ENCODE measurements around the gene KCTD16. TPM values are rescaled to one million over a fixed set of nuclear protein-coding genes. Genes with fewer than 3 reads are reported as not detected.

Gene KCTD16
- total RNA-seq, 1 donor from 2014 or later, result 0.37 TPM

GRCh38 chr5:144134194-144134826, 36.4 kb upstream of the KCTD16 start:
- no peak overlapping the region for H3K27ac Mint-ChIP-seq (ENCODE audit: unreplicated experiment)
- DNase-seq (ENCODE audit: low read depth, low spot score), result no peak
- H3K4me1 Mint-ChIP-seq, result no peaks in the 10 kb centered on the region
- H3K4me3 Mint-ChIP-seq, result no peak overlapping the region
- no peaks in the 10 kb centered on the region for H3K9me3 Mint-ChIP-seq
- no peaks in the 10 kb centered on the region for H3K36me3 Mint-ChIP-seq (ENCODE audit: low read depth)
- H3K27me3 Mint-ChIP-seq (ENCODE audit: low read depth), result no peaks in the 10 kb centered on the region
- no peak for TF ChIP-seq CTCF (conservative IDR thresholded peaks at IDR 0.05)

GRCh38 chr5:144135113-144135762, 35.4 kb upstream of the KCTD16 start:
- no peaks in the 10 kb centered on the region for H3K27me3 Mint-ChIP-seq (ENCODE audit: low read depth)

GRCh38 chr5:144139586-144139985, 31.1 kb upstream of the KCTD16 start:
- peaks cover 3% of the 10 kb centered on the region for H3K4me1 Mint-ChIP-seq
- DNase-seq (ENCODE audit: low read depth, low spot score), result no peak
- H3K4me3 Mint-ChIP-seq, result no peak overlapping the region
- H3K27me3 Mint-ChIP-seq (ENCODE audit: low read depth), result no peaks in the 10 kb centered on the region
- no peaks in the 10 kb centered on the region for H3K9me3 Mint-ChIP-seq
- H3K27ac Mint-ChIP-seq (ENCODE audit: unreplicated experiment), result no peak overlapping the region
- no peak for TF ChIP-seq CTCF (conservative IDR thresholded peaks at IDR 0.05)
- no peaks in the 10 kb centered on the region for H3K36me3 Mint-ChIP-seq (ENCODE audit: low read depth)

More at GRCh38 chr5:144135113-144135762, 35.4 kb upstream of the KCTD16 start:
- Mint-ChIP-seq H3K4me3 (no peak overlapping the region), H3K4me1 (no peaks in the 10 kb centered on the region), H3K27ac (ENCODE audit: unreplicated experiment) (no peak overlapping the region), H3K9me3 (no peaks in the 10 kb centered on the region), H3K36me3 (ENCODE audit: low read depth) (no peaks in the 10 kb centered on the region)
- no peak for DNase-seq (ENCODE audit: low read depth, low spot score)
- TF ChIP-seq CTCF (conservative IDR thresholded peaks at IDR 0.05), result no peak

GRCh38 chr5:144141585-144141984, 29.1 kb upstream of the KCTD16 start:
- Mint-ChIP-seq H3K27me3 (ENCODE audit: low read depth) (no peaks in the 10 kb centered on the region), H3K27ac (ENCODE audit: unreplicated experiment) (no peak overlapping the region), H3K36me3 (ENCODE audit: low read depth) (no peaks in the 10 kb centered on the region), H3K4me1 (peaks cover 7% of the 10 kb centered on the region), H3K4me3 (no peak overlapping the region), H3K9me3 (no peaks in the 10 kb centered on the region)
- no peak for DNase-seq (ENCODE audit: low read depth, low spot score)
- no peak for TF ChIP-seq CTCF (conservative IDR thresholded peaks at IDR 0.05)

- Mint-ChIP-seq H3K36me3 (ENCODE audit: low read depth) (no peaks in the 10 kb centered on the region), H3K27me3 (ENCODE audit: low read depth) (no peaks in the 10 kb centered on the region), H3K4me3 (no peak overlapping the region), H3K27ac (ENCODE audit: unreplicated experiment) (no peak overlapping the region), H3K9me3 (no peaks in the 10 kb centered on the region), H3K4me1 (peaks cover 7% of the 10 kb centered on the region)
- DNase-seq (ENCODE audit: low read depth, low spot score), result no peak
- peak; percentile 80 for TF ChIP-seq CTCF (conservative IDR thresholded peaks at IDR 0.05)
Measured at GRCh38 chr5:144142139-144142823, 28.4 kb upstream of the KCTD16 start.

Data from neural crest cell (in vitro differentiated cells).